Measurements from ENCODE around the gene ARTN.

Gene ARTN

GRCh38 chr1:43925846-43926245 is 7.8 kb upstream of the ARTN start:
- DNase-seq: no peak

GRCh38 chr1:43930168-43930948 is 3.2 kb upstream of the ARTN start:
- DNase-seq: no peak

- no peak for DNase-seq
Observed at GRCh38 chr1:43930949-43931275, 2.7 kb upstream of the ARTN start.

- no peak for DNase-seq
Observed at GRCh38 chr1:43931711-43932660, 1.6 kb upstream of the ARTN start.

- no peak for DNase-seq
Observed at GRCh38 chr1:43932786-43933385, 715 bp upstream of the ARTN start.

GRCh38 chr1:43934101-43934985 is 742 bp downstream of the ARTN start:
- DNase-seq: peak in 1 of 2 experiments; percentile 36

- DNase-seq: no peak
Observed at GRCh38 chr1:43934986-43935324, 1.4 kb downstream of the ARTN start.

GRCh38 chr1:43935711-43936427 is 2.3 kb downstream of the ARTN start:
- no peak for DNase-seq

GRCh38 chr1:43936431-43937151 is 3.0 kb downstream of the ARTN start:
- DNase-seq: no peak

- DNase-seq: no peak
Observed at GRCh38 chr1:43937179-43937865, 3.7 kb downstream of the ARTN start.

GRCh38 chr1:43938383-43938782 is 4.8 kb downstream of the ARTN start:
- DNase-seq: no peak

- no peak for DNase-seq
Observed at GRCh38 chr1:43938892-43939587, 5.4 kb downstream of the ARTN start.

- no peak for DNase-seq
Observed at GRCh38 chr1:43942411-43942810, 8.8 kb downstream of the ARTN start.

GRCh38 chr1:43944860-43945259 is 11.3 kb downstream of the ARTN start:
- DNase-seq: no peak

- no peak for DNase-seq
Observed at GRCh38 chr1:43945674-43946235, 12.2 kb downstream of the ARTN start.

- DNase-seq: peak; percentile 75 to 84
Observed at GRCh38 chr1:43946236-43947060, 12.8 kb downstream of the ARTN start, which contains the start of gene IPO13. TSS of gene IPO13 (plus strand) at chr1:43946950. CDS start at chr1:43947601, 651 bp downstream.

- DNase-seq: no peak
Observed at GRCh38 chr1:43947061-43947873, 13.7 kb downstream of the ARTN start.

Measured in SW 1271 (cell line).